Gastrocnemius medialis (tissue), 4 donors: Measurements from ENCODE around the gene NDUFA8.

Experiments
- CTCF ChIP-seq, 5 experiments: fragments of 450-650 bp in 3 of 5; fragments of 200-600 bp in 2 of 5; sonication (generic) in 2 of 5; IDR thresholded peaks in 4 of 5; conservative IDR thresholded peaks in 1 of 5; 1 replicate in 4 of 5; 2 replicates in 1 of 5; pipeline ENCODE4 v1.5.1; 2016 to 2019; ENCODE audit warnings: antibody characterized with exemption in 5 of 5, mild to moderate bottlenecking in 3 of 5, moderate library complexity in 3 of 5
- POLR2A ChIP-seq, 2 donors: fragments of 450-650 bp; IDR thresholded peaks; one replicate each; pipeline ENCODE4 v1.6.1; 2017; ENCODE audit warnings: antibody characterized with exemption in 2 of 2, mild to moderate bottlenecking in 2 of 2, moderate library complexity in 2 of 2

GRCh38 chr9:122184551-122184950, 25.0 kb upstream of the NDUFA8 start:
- TF ChIP-seq CTCF (IDR thresholded peaks at IDR 0.05 in 4 of 5, conservative IDR thresholded peaks at IDR 0.05 in 1 of 5) (no peak), POLR2A (IDR thresholded peaks at IDR 0.05) (no peak)
